ENCODE measurements around the gene GFRA1. TPM values are rescaled to one million over a fixed set of nuclear protein-coding genes. Genes with fewer than 3 reads are reported as not detected.

The GFRA1 gene
- total RNA-seq, 2 donors from 2014 or later = 1.6 to 3.1 TPM

DNA sequence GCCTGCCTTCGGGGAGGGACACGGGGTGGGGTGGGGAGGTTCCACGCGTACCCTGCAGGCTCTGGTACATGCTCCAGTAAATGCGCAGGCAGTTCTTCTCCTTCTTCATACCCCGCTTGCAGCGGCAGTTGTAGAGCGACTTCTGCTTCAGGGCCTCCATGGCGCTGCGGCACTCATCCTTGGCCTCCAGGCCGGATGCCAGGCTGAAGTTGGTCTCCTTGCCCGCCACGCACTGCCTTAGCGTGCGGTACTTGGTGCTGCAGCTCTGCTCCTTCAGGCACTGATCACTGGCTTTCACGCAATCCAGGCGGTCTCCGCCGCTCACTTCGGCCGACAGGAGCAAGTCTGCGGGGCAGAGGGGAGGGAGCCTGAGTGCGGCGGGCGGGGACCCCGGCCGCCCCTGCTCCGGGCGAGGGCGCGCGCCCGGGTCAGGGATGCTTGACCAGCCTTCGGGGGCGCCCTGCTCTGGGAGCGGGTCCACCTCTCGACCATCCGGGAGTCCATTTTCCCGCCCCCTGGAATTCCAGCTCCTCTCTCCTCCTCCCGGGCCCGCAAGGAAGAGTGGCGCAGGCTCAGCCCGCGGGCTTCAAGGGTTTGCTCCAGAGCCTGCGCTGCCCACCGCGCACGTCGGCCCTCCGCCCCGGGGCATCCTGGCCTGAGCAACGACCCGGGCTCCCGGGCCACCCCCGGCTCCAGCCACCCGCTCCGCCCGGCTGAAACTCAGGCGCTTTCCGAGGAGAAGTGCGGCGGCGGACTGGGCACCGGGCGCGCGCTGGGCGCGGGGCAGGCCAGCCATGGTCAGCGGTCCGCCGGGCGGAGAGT lies 2.0 kb downstream of the GFRA1 start:
- H3K4me3 ChIP-seq (ENCODE audit: low read length) = peak overlapping the region; percentile 84

DNA sequence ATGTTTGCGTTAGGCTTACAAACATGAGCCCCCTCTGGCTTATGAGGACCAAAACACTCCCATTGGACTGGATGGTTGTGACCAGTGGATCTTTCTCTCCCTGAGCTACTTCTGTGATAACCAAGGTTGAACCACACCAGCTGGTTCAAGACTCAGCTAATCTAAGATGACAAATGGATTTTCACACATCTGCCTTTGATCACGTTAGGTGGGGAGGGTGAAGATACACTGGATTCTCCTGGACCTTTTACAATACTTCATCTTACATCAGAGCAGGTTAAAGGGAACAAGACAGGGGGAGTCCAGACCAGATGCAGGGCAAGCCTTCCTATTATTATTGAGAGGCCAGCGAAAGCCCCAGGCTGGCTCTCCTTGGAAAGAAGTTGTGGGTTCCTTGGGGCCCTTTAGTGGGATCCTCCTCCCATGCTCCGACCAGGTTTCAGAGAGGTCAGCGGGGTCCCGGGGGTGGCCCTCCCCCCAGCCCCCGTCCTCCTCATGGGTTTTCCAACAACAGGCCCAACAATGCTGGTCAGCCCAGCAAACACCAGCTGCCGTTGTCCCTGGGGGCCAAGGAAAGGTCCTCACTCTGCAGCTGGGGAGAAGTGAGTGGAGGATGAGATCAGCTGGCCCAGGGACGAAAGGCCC lies 2.8 kb downstream of the GFRA1 start:
- 69 to 100% methylated on average over 1 to 9 of the region's 9 CpGs for WGBS, 2 experiments (ENCODE audit: insufficient coverage in 1 of 2, insufficient read length in 1 of 2)
- Mint-ChIP-seq H3K36me3 (ENCODE audit: low read depth) (no peaks in the 10 kb centered on the region), H3K27me3 (ENCODE audit: insufficient read depth) (peaks cover 82% of the 10 kb centered on the region), H3K9me3 (no peaks in the 10 kb centered on the region), H3K4me3 (peak overlapping the region; percentile 66), H3K4me1 (peaks cover 11% of the 10 kb centered on the region), H3K27ac (no peak overlapping the region)
- H3K36me3 ChIP-seq (ENCODE audit: control insufficient read depth, insufficient read depth, low read length) = no peaks in the 10 kb centered on the region
- H3K4me3 ChIP-seq (ENCODE audit: low read length) = no peak overlapping the region
- no peak overlapping the region for H3K9ac ChIP-seq (ENCODE audit: extremely low read depth, low read length, poor library complexity, severe bottlenecking)
- no peaks in the 10 kb centered on the region for H3K9me3 ChIP-seq (ENCODE audit: control insufficient read depth, low read length)
- H3K4me1 ChIP-seq (ENCODE audit: control insufficient read depth, insufficient read depth, low read length) = no peaks in the 10 kb centered on the region
- H3K27me3 ChIP-seq (ENCODE audit: control insufficient read depth, insufficient read depth, low read length, poor library complexity, severe bottlenecking) = peaks cover 87% of the 10 kb centered on the region
- no peak for DNase-seq
- TF ChIP-seq, protein P1, sequence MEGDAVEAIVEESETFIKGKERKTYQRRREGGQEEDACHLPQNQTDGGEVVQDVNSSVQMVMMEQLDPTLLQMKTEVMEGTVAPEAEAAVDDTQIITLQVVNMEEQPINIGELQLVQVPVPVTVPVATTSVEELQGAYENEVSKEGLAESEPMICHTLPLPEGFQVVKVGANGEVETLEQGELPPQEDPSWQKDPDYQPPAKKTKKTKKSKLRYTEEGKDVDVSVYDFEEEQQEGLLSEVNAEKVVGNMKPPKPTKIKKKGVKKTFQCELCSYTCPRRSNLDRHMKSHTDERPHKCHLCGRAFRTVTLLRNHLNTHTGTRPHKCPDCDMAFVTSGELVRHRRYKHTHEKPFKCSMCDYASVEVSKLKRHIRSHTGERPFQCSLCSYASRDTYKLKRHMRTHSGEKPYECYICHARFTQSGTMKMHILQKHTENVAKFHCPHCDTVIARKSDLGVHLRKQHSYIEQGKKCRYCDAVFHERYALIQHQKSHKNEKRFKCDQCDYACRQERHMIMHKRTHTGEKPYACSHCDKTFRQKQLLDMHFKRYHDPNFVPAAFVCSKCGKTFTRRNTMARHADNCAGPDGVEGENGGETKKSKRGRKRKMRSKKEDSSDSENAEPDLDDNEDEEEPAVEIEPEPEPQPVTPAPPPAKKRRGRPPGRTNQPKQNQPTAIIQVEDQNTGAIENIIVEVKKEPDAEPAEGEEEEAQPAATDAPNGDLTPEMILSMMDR (conservative IDR thresholded peaks at IDR 0.05) = no peak
- no peak overlapping the region for H3K27ac ChIP-seq (ENCODE audit: low read depth, low read length)

More for the DNA sequence above, 2.0 kb downstream of the GFRA1 start:
- 7 to 9% methylated on average over 28 to 73 of the region's 73 CpGs for WGBS, 2 experiments (ENCODE audit: insufficient coverage in 1 of 2, insufficient read length in 1 of 2)
- H3K36me3 Mint-ChIP-seq (ENCODE audit: low read depth) = no peaks in the 10 kb centered on the region
- H3K9me3 Mint-ChIP-seq = no peaks in the 10 kb centered on the region
- TF ChIP-seq, protein P1 (conservative IDR thresholded peaks at IDR 0.05) = peak; percentile 29
- Histone ChIP-seq H3K27me3 (ENCODE audit: control insufficient read depth, insufficient read depth, low read length, poor library complexity, severe bottlenecking) (peaks cover 95% of the 10 kb centered on the region), H3K4me1 (ENCODE audit: control insufficient read depth, insufficient read depth, low read length) (no peaks in the 10 kb centered on the region), H3K36me3 (ENCODE audit: control insufficient read depth, insufficient read depth, low read length) (no peaks in the 10 kb centered on the region), H3K27ac (ENCODE audit: low read depth, low read length) (no peak overlapping the region), H3K9me3 (ENCODE audit: control insufficient read depth, low read length) (no peaks in the 10 kb centered on the region), H3K9ac (ENCODE audit: extremely low read depth, low read length, poor library complexity, severe bottlenecking) (no peak overlapping the region)
- H3K4me1 Mint-ChIP-seq = peaks cover 9% of the 10 kb centered on the region
- no peak overlapping the region for H3K27ac Mint-ChIP-seq
- peak overlapping the region; percentile 66 for H3K4me3 Mint-ChIP-seq
- peaks cover 89% of the 10 kb centered on the region for H3K27me3 Mint-ChIP-seq (ENCODE audit: insufficient read depth)
- DNase-seq = peak; percentile 77

DNA sequence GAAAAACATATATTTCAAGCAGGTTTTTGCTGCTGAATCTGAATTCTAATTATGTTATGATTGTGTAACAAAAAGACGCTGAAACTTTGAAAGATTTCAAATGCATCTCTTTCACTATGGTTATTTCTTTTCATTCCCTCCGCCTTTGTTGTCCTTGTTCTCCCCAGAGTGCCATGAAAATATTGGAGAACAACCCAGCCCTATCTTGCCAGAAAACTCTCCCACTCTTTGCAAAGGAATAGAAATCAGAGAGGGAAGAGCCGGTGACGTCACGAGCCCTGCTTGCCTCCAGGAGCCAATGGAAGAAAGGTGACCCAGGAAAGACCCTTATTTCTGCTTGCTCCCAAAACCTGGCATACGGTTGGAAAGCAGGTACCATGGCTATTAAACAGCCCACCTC lies 3.4 kb downstream of the GFRA1 start:
- Histone ChIP-seq H3K4me3 (ENCODE audit: low read length) (no peak overlapping the region), H3K9me3 (ENCODE audit: control insufficient read depth, low read length) (no peaks in the 10 kb centered on the region), H3K27ac (ENCODE audit: low read depth, low read length) (no peak overlapping the region), H3K9ac (ENCODE audit: extremely low read depth, low read length, poor library complexity, severe bottlenecking) (no peak overlapping the region), H3K4me1 (ENCODE audit: control insufficient read depth, insufficient read depth, low read length) (no peaks in the 10 kb centered on the region), H3K36me3 (ENCODE audit: control insufficient read depth, insufficient read depth, low read length) (no peaks in the 10 kb centered on the region), H3K27me3 (ENCODE audit: control insufficient read depth, insufficient read depth, low read length, poor library complexity, severe bottlenecking) (peaks cover 81% of the 10 kb centered on the region)
- no peaks in the 10 kb centered on the region for H3K9me3 Mint-ChIP-seq
- peaks cover 75% of the 10 kb centered on the region for H3K27me3 Mint-ChIP-seq (ENCODE audit: insufficient read depth)
- no peak overlapping the region for H3K27ac Mint-ChIP-seq
- no peaks in the 10 kb centered on the region for H3K36me3 Mint-ChIP-seq (ENCODE audit: low read depth)
- TF ChIP-seq, protein P1 (conservative IDR thresholded peaks at IDR 0.05) = no peak
- 77 to 84% methylated on average over 4 to 6 of the region's 6 CpGs for WGBS, 2 experiments (ENCODE audit: insufficient coverage in 1 of 2, insufficient read length in 1 of 2)
- H3K4me1 Mint-ChIP-seq = peaks cover 9% of the 10 kb centered on the region
- H3K4me3 Mint-ChIP-seq = no peak overlapping the region
- no peak for DNase-seq
